ENCODE results near the gene EHD2.
A peak's percentile ranks its signal among the peaks of the same experiment; 100 is the strongest.
"Not testable (repeated sequence)": the region's sequence is repeated elsewhere in the genome, so short reads cannot be mapped to it uniquely, and the experiment has no call there.

The EHD2 gene, protein sequence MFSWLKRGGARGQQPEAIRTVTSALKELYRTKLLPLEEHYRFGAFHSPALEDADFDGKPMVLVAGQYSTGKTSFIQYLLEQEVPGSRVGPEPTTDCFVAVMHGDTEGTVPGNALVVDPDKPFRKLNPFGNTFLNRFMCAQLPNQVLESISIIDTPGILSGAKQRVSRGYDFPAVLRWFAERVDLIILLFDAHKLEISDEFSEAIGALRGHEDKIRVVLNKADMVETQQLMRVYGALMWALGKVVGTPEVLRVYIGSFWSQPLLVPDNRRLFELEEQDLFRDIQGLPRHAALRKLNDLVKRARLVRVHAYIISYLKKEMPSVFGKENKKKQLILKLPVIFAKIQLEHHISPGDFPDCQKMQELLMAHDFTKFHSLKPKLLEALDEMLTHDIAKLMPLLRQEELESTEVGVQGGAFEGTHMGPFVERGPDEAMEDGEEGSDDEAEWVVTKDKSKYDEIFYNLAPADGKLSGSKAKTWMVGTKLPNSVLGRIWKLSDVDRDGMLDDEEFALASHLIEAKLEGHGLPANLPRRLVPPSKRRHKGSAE

DNA sequence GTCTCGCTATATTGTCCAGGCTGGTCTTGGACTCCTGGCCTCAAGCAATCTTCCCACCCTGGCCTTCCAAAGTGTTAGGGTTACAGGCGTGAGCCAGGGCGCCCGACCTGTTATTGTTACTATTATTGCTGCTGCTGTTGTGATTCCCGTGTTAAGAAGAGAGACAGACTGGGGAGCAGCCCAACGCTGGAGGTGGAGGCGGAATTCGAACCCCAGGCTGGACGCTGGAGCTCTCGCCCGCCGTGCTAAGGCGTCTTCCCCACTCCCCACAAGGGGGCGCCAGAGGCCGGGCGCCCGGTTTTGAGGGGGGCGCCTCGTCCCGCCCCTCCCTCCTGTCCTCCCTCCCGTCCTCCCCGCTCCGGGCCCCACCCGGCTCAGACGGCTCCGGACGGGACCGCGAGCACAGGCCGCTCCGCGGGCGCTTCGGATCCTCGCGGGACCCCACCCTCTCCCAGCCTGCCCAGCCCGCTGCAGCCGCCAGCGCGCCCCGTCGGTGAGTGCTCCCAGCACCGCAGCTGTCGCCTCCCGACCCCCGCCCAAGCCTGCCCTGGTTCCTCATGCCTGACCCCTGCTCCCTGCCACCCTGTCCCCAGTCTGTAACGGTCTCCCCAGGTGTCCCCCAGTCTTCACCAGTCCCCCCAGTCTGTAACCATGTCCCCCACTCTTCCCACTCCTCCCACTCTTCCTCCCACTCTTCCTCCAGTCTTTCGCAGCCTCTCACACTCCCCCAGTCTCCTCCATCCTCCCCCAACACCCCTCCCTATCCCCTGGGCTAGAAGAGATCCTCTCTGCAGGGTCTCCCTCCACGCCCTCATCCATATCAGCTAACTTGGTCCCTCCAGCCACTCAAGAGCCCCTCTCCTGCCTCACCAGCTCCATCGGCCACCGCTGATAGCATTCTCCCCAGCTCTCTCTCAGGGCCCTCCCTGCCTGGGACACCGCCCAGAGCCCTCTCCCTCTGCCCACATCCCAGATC lies at the start of gene EHD2:
Gene EHD2 (plus strand): TSS at position 377 of the 976 bp plus-strand sequence. CDS start 3,191 bp downstream, outside the sequence.
- DNase-seq, result no peak

GRCh38 chr19:47663435-47663910 lies 49.7 kb upstream of the EHD2 start:
- DNase-seq, result no peak

GRCh38 chr19:47663911-47664771 lies 49.1 kb upstream of the EHD2 start:
- peak; percentile 21 to 28 for DNase-seq

DNA sequence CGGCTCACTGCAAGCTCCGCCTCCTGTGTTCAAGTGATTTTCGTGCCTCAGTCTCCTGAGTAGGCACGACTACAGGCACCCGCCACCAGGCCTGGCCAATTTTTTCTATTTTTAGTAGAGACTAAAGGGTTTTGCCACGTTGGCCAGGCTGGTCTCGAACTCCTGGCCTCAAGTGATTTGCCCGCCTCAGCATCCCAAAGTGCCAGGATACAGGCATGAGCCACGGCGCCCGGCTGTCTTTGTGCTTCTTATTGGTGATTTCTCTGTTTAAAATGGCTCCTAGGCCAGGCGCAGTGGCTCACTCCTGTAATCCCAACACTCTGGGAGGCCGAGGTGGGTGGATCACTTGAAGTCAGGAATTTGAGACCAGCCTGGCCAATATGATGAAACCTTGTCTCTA lies 44.7 kb upstream of the EHD2 start:
- not testable (repeated sequence) for DNase-seq

- DNase-seq, result no peak
Observed at GRCh38 chr19:47670736-47671135, 42.5 kb upstream of the EHD2 start.

- no peak for DNase-seq
Observed at GRCh38 chr19:47671499-47671898, 41.7 kb upstream of the EHD2 start.

DNA sequence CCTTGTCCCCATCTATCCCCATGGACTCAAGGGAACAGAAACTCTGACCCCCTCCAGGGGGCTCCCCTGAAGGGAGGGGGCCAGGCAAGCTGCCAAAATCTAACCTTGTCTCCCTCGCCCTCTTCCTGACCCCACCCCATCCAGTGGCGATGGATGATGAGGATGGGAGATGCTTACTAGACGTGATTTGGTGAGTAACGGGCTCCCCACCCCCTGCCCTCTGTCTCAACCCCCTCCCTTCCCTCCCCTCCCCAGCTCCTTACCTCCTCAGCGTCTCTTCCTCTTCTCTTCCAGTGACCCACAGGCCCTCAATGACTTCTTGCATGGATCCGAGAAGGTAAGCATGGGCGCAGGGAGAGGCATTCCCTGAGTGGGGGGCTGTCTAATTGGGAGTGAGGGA lies 39.8 kb upstream of the EHD2 start:
- DNase-seq, result no peak

GRCh38 chr19:47674548-47674947 lies 38.7 kb upstream of the EHD2 start:
- DNase-seq, result no peak

- DNase-seq, result no peak
Observed at GRCh38 chr19:47675271-47675670, 38.0 kb upstream of the EHD2 start.

GRCh38 chr19:47675859-47676258 lies 37.4 kb upstream of the EHD2 start:
- no peak for DNase-seq

GRCh38 chr19:47676811-47677210 lies 36.4 kb upstream of the EHD2 start:
- no peak for DNase-seq

GRCh38 chr19:47679251-47679900 lies 33.8 kb upstream of the EHD2 start:
- no peak for DNase-seq

DNA sequence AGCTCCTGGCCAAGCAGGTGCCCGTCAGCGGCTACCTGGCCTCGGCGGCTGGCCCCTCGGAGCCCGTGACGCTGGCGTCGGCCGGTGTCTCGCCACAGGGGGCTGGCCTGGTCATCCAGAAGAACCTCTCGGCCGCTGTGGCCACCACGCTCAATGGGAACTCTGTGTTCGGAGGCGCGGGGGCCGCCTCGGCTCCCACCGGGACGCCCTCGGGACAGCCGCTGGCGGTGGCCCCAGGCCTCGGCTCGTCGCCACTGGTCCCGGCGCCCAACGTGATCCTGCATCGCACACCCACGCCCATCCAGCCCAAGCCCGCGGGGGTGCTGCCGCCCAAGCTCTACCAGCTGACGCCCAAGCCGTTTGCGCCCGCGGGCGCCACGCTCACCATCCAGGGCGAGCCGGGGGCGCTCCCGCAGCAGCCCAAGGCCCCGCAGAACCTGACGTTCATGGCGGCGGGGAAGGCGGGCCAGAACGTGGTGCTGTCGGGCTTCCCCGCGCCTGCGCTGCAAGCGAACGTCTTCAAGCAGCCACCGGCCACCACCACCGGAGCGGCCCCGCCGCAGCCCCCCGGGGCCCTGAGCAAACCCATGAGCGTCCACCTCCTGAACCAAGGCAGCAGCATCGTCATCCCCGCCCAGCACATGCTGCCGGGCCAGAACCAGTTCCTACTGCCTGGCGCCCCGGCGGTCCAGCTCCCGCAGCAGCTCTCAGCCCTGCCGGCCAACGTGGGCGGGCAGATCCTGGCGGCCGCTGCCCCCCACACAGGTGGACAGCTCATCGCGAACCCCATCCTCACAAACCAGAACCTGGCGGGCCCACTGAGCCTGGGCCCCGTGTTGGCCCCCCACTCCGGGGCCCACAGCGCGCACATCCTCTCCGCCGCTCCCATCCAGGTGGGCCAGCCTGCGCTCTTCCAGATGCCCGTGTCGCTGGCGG lies 33.0 kb upstream of the EHD2 start:
- no peak for DNase-seq

DNA sequence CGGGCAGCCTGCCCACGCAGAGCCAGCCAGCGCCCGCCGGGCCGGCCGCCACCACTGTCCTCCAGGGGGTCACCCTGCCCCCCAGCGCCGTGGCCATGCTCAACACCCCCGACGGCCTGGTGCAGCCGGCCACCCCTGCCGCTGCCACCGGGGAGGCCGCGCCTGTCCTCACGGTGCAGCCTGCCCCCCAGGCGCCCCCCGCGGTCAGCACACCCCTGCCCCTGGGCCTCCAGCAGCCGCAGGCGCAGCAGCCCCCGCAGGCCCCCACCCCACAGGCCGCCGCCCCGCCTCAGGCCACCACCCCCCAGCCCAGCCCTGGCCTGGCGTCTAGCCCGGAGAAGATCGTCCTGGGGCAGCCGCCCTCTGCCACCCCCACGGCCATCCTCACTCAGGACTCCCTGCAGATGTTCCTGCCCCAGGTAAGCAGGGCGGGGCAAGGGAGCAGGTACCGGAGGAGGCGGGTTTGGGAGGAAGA lies 32.3 kb upstream of the EHD2 start:
- DNase-seq, result no peak

DNA sequence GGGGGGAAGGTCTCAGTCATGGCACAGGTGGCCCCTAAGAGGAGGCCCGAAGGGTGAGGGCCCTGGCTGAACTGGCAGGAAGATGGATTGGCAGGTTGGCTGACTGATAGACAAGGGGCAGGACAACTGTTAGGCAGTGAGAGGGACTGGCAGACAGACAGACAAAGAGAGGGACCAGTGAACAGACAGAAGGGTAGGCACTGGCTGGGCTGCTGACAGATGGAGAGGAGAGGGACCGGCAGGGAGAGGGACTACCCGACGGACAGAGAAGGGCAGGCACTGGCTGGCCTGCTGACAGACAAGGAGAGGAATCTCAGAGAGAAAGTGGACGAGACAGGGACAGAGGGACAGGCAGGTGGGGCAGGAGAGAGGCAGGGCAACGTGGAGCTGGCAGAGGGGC lies 31.8 kb upstream of the EHD2 start:
- DNase-seq, result no peak

- no peak for DNase-seq
Observed at GRCh38 chr19:47681936-47682335, 31.3 kb upstream of the EHD2 start.

- no peak for DNase-seq
Observed at GRCh38 chr19:47682939-47683338, 30.3 kb upstream of the EHD2 start.

GRCh38 chr19:47686679-47687450 lies 26.4 kb upstream of the EHD2 start:
- DNase-seq, result no peak

- DNase-seq, result no peak
Observed at GRCh38 chr19:47687906-47688305, 25.3 kb upstream of the EHD2 start.

DNA sequence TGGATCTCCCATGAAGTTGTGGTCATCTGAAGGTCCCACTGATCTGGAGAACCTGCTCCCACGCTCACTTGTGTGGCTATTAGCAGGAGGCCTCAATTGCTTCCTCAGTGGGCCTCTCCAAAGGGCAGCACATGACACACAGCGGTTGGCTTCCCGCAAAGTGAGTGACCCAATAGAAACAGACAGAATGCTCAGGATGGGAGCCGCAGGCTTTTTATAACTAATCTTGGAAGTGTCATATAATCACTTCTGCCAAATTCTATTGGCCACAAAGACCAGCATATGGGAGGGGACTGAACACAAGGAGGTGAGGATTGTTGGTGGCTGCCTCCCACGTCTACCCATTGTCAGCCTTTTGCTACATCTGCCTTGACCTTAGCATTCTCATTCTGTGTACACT lies 22.1 kb upstream of the EHD2 start:
- DNase-seq, result no peak

Measured in Kasumi-1 (cell line).